ENCODE measurements around the gene SSC4D.
"Not testable (repeated sequence)": the region's sequence is repeated elsewhere in the genome, so short reads cannot be mapped to it uniquely, and the experiment has no call there.

SSC4D gene
- total RNA-seq = 0 to 0.91 (median 0.39) reads per million in 9 experiments

DNA sequence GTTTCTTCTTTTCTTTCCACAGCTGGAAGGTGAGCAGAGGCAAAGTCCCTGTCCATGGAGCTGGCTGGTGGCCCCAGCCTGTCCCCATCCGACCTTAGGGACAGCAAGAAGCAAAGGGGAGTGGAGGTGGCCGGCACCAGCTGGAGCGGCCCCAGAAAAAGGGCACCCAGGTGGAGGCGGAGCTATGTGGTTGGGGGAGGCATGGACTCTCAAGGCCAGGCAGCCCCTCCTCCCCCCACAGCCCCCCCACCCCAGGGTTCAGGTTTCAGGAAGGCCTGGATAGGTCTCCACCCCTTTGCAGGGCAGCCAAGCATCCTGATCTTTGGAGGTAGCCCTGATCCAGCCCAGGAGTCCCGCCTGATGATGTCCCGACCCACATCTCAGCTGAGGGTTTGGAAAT, at the start of gene SSC4D:
Gene SSC4D, minus strand, starts transcription at position 161 of the 400 bp plus-strand sequence. CDS start 5,258 bp downstream, outside the sequence.
- Mint-ChIP-seq H3K4me1 (ENCODE audit: low read depth in 2 of 2) (no peaks in the 10 kb centered on the region), H3K27ac (no peak within 1 kb of the TSS), H3K27me3 (peaks cover 9 to 22% of the 10 kb centered on the region in 2 donors), H3K9me3 (no peaks in the 10 kb centered on the region), H3K4me3 (no peak within 1 kb of the TSS), H3K36me3 (ENCODE audit: insufficient read depth) (no peaks in the 10 kb centered on the region)
- DNase-seq = no peak
- ATAC-seq (replicated peaks) = no peak

DNA sequence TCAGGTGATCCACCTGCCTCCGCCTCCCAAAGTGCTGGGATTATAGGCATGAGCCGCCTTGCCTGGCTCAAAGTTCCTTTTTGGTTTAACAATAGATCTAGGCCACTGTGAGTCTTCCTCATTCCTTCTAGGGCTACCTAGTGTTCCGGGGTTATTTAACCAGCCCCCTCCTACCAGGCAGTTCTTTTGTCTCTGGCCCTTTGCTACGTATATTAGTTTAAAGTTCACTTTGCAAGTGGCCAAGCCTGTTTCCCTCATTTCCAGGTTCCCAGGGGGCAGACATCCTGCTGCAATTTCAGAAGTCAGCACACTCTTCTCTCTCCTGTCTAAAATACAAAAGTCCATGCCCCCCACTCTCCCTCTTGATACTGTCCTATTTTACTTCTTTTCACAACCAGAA, 49.0 kb upstream of the SSC4D start:
- not testable (repeated sequence) for H3K27me3 Mint-ChIP-seq; H3K4me3 Mint-ChIP-seq; H3K9me3 Mint-ChIP-seq; H3K4me1 Mint-ChIP-seq (ENCODE audit: low read depth in 2 of 2); H3K36me3 Mint-ChIP-seq (ENCODE audit: insufficient read depth); DNase-seq; ATAC-seq (replicated peaks); H3K27ac Mint-ChIP-seq

DNA sequence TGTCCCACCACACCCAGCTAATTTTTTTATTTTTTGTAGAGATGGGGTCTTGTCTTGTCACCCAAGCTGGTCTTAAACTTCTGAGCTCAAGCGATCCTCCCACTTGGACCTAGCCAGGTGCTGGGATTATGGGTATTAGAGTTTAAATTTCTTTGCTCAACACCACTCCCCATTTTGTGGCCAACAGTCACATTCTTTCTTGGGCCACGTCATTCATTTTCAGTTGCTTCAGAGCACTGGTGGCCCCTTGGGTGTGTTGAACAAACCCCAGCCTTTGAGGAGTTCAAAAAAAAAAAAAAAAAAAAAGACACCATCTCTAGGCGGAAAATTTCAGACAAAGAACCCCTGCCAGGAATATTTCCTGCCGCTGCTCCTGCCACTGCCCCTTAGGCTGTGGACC, 47.5 kb upstream of the SSC4D start:
- H3K4me1 Mint-ChIP-seq (ENCODE audit: low read depth in 2 of 2); H3K4me3 Mint-ChIP-seq; ATAC-seq (replicated peaks); H3K27me3 Mint-ChIP-seq; H3K9me3 Mint-ChIP-seq; H3K36me3 Mint-ChIP-seq (ENCODE audit: insufficient read depth); DNase-seq; H3K27ac Mint-ChIP-seq: not testable (repeated sequence)

DNA sequence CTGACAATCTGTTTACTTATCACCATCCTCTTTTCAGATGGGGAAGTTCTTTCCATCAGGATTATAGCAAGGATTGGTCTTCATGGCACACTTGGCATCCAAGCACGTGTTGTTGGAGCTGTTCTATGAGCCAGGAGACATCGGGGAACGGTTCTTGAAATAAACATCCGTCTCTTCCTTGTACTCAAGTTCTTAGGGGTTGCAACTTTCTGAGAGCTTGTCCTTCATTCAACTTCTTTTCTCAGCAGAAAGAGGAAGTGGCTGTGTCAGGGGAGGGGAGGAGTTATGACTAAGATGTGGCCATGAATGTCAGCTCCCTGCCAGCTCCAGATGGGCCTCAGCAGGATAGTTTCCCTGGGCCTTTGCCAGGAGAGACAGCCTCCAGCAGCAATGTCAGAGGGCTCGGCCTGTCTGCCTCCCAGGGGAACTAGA, 36.1 kb upstream of the SSC4D start:
- not testable (repeated sequence) for H3K36me3 Mint-ChIP-seq (ENCODE audit: insufficient read depth); H3K4me1 Mint-ChIP-seq (ENCODE audit: low read depth in 2 of 2); H3K27ac Mint-ChIP-seq; H3K4me3 Mint-ChIP-seq; H3K27me3 Mint-ChIP-seq; H3K9me3 Mint-ChIP-seq
- ATAC-seq (replicated peaks) (peak; percentile 73), DNase-seq (peak in 1 of 3 experiments; percentile 17)

- not testable (repeated sequence) for DNase-seq; H3K27ac Mint-ChIP-seq; H3K36me3 Mint-ChIP-seq (ENCODE audit: insufficient read depth); H3K4me3 Mint-ChIP-seq; H3K9me3 Mint-ChIP-seq; H3K4me1 Mint-ChIP-seq (ENCODE audit: low read depth in 2 of 2); H3K27me3 Mint-ChIP-seq
- peak; percentile 77 for ATAC-seq (replicated peaks)
These were observed 34.3 kb upstream of the SSC4D start for GRCh38 chr7:76443846-76444245.

GRCh38 chr7:76442664-76443446, 33.4 kb upstream of the SSC4D start:
- not testable (repeated sequence) for DNase-seq; ATAC-seq (replicated peaks); H3K27ac Mint-ChIP-seq; H3K4me3 Mint-ChIP-seq; H3K4me1 Mint-ChIP-seq (ENCODE audit: low read depth in 2 of 2); H3K9me3 Mint-ChIP-seq; H3K36me3 Mint-ChIP-seq (ENCODE audit: insufficient read depth); H3K27me3 Mint-ChIP-seq

- DNase-seq; H3K4me1 Mint-ChIP-seq (ENCODE audit: low read depth in 2 of 2); H3K27me3 Mint-ChIP-seq; H3K9me3 Mint-ChIP-seq; H3K4me3 Mint-ChIP-seq; H3K36me3 Mint-ChIP-seq (ENCODE audit: insufficient read depth); H3K27ac Mint-ChIP-seq: not testable (repeated sequence)
- peak; percentile 67 for ATAC-seq (replicated peaks)
These were observed 32.3 kb upstream of the SSC4D start for GRCh38 chr7:76441792-76442191.

- not testable (repeated sequence) for H3K27ac Mint-ChIP-seq; DNase-seq; ATAC-seq (replicated peaks); H3K4me3 Mint-ChIP-seq; H3K27me3 Mint-ChIP-seq; H3K9me3 Mint-ChIP-seq; H3K36me3 Mint-ChIP-seq (ENCODE audit: insufficient read depth); H3K4me1 Mint-ChIP-seq (ENCODE audit: low read depth in 2 of 2)
These were observed 30.9 kb upstream of the SSC4D start for GRCh38 chr7:76440404-76440803.

DNA sequence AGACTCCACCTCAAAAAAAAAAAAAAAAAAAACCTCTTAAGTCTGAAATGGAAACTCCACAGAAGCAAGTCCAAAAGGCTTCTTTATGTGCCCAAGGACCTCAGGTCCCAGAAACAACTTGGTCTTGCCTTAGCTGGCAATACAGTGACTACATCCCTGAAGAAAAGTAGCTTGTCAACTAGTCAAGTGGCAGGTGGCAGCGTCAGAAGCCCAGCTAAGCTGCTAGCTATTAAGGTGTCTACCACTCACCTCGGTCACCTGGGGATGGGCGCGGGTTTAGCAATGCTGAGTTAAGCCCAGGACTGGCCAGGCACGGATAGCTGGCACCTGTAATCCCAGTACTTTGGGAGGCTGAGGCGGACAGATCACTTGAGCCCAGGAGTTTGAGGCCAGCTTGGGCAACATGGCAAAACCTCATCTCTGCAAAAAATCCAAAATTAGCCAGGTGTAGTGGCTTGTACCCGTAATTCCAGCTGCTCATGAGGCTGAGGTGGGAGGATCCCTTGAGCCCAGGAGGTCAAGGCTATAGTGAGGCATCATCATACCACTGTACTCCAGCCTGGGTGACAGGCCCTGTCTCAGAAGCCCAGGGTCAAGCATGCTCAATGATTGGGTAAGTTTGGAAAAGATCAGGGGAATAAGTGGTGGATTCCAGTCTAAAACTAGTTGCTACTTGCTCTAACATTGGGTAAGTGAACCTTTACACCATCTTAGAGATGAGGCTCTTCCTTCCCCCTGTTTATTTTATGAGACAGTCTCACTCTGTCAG, 29.8 kb upstream of the SSC4D start:
- not testable (repeated sequence) for H3K27ac Mint-ChIP-seq; DNase-seq; H3K36me3 Mint-ChIP-seq (ENCODE audit: insufficient read depth); ATAC-seq (replicated peaks); H3K27me3 Mint-ChIP-seq; H3K4me1 Mint-ChIP-seq (ENCODE audit: low read depth in 2 of 2); H3K9me3 Mint-ChIP-seq; H3K4me3 Mint-ChIP-seq

DNA sequence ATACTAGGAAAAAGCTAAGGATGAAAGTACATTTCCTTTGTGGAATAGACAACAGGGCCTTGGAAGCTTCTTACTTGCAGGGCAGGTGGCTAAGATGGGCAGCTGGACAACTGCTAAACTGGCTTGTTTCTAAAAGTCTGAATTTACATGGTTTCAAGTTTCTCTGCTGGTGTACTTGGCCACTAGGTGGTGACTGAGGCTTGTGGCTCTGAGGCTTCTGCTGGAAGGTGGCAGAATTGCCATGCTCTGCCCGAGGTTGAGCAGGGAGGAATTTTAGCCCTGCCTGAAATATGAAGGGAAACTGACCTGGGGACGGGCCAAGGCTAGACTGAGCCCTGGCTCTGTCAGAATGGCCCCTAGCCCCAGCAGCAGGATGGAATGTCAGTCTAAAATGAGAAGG, 28.4 kb upstream of the SSC4D start:
- not testable (repeated sequence) for H3K9me3 Mint-ChIP-seq; H3K36me3 Mint-ChIP-seq (ENCODE audit: insufficient read depth); H3K27ac Mint-ChIP-seq; H3K4me1 Mint-ChIP-seq (ENCODE audit: low read depth in 2 of 2); H3K27me3 Mint-ChIP-seq; H3K4me3 Mint-ChIP-seq
- ATAC-seq (replicated peaks) (peak; percentile 63), DNase-seq (peak; percentile 25 to 30 (median 29))

DNA sequence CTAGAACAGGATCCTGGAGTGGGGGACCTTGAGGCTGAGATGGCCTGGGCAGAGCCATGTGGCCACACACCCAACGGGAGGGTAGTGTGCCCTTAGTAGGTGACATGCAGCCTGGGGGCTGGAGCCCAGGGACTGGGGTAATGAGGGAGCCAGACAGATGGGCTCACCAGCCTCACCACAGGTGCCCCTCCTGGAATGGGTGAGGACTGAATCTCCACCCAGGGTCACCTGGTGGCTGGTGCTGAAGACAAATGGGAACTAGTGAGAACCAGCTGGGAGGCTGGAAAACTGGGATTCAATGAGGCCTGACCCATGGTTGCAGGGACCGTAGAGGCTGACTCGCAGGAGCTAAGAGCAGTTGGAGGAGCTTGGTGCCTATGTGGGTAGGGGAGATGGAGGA, 21.3 kb upstream of the SSC4D start:
- ATAC-seq (replicated peaks) (no peak), DNase-seq (no peak)
- Mint-ChIP-seq H3K4me1 (ENCODE audit: low read depth in 2 of 2) (peaks cover 0 to 3% of the 10 kb centered on the region in 2 donors), H3K27ac (no peak overlapping the region), H3K27me3 (no peaks in the 10 kb centered on the region), H3K4me3 (no peak overlapping the region), H3K9me3 (no peaks in the 10 kb centered on the region), H3K36me3 (ENCODE audit: insufficient read depth) (no peaks in the 10 kb centered on the region)

- H3K27ac Mint-ChIP-seq = no peak overlapping the region
- peaks cover 0 to 3% of the 10 kb centered on the region in 2 donors for H3K4me1 Mint-ChIP-seq (ENCODE audit: low read depth in 2 of 2)
- no peak overlapping the region for H3K4me3 Mint-ChIP-seq
- ATAC-seq (replicated peaks) (no peak), DNase-seq (no peak)
- no peaks in the 10 kb centered on the region for H3K9me3 Mint-ChIP-seq
- no peaks in the 10 kb centered on the region for H3K36me3 Mint-ChIP-seq (ENCODE audit: insufficient read depth)
- H3K27me3 Mint-ChIP-seq = peaks cover 0 to under 1% of the 10 kb centered on the region in 2 donors
These were observed 20.7 kb upstream of the SSC4D start for GRCh38 chr7:76430211-76430610.

DNA sequence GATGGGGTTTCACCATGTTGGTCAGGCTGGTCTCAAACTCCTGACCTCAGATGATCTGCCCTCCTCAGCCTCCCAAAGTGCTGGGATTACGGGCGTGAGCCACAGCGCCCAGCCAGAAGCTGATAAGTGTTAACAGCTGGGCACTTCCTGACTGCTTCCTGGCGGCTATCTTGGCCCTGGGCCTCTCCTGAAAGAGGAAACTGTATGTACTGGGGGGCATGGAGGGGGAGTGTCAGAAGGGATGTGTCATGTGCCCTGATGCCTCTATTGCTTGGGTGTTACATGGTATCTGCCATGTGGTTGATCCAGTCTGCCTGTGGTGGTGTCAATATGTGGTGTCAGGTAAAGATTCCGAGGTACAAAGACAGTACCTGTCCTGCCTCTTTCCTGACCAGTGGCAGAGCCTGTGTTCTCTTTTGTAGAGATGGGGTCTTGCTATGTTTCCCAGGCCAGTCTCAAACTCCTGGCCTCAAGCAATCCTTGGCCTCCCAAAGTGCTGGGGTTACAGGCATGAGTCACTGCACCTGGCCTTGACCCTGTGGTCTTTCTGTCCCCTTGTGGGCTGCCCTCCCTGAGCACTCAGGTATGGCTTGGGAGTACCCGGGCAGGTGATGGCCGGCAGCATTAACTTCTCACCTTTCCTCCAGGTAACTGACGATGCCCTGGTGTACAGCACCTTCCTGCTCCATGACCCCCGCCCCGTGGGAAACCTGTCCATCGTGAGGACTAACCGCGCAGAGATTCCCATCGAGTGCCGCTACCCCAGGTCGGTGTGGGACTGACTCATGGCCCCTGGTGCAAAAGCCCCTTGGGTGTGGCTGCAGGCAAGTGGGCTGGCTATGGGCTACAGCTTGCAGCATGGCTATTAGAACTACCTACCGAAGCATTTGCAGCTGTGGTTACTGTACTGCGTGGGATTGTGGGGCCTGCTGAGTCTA, 19.6 kb upstream of the SSC4D start:
- DNase-seq (no peak), ATAC-seq (replicated peaks) (no peak)
- peaks cover 4 to 11% of the 10 kb centered on the region in 2 donors for H3K4me1 Mint-ChIP-seq (ENCODE audit: low read depth in 2 of 2)
- H3K9me3 Mint-ChIP-seq = no peaks in the 10 kb centered on the region
- peaks cover 2% of the 10 kb centered on the region for H3K36me3 Mint-ChIP-seq (ENCODE audit: insufficient read depth)
- H3K4me3 Mint-ChIP-seq = no peak overlapping the region
- H3K27ac Mint-ChIP-seq = no peak overlapping the region
- peaks cover 0 to 12% of the 10 kb centered on the region in 2 donors for H3K27me3 Mint-ChIP-seq
